Measurements from ENCODE around the gene ZNF841. TPM values are rescaled to one million over a fixed set of nuclear protein-coding genes. Genes with fewer than 3 reads are reported as not detected.

The ZNF841 gene
- total and polyA plus RNA-seq, 2 of the 8 experiments (the other 6 are each of a cell fraction or from before 2014, with no cell fraction given): 4.1 to 17.9 TPM

DNA sequence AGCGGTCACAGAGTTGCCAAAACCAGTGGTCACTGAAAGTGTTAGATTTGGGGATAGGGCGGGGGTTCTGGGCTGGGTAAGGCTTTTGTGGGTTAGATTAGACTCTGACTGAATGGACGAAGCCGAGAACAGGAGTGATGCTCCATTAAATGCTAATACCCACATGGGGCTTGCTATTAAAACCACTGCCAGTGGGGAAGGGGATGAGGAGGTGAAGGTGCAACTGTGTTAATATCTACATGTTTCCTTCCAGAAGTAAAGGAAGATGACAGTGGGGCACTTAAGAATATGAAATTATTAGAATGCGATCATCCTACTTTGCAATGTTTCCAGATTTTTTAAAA, 66.8 kb downstream of the ZNF841 start:
- H2BK20ac ChIP-seq (ENCODE audit: low read length): no peak overlapping the region
- FAIRE-seq (no peak), DNase-seq (ENCODE audit: low read depth in 1 of 2, low spot score in 2 of 2) (no peak)
- H2AK5ac ChIP-seq (ENCODE audit: low read depth, low read length): no peak overlapping the region
- no peaks in the 10 kb centered on the region for H3K79me1 ChIP-seq (ENCODE audit: low read depth, low read length)
- peak overlapping the region; percentile 43 to 98 (median 84) for H3K9ac ChIP-seq (replicated peaks in 1 of 4; ENCODE audit: extremely low read depth in 1 of 4, low read depth in 3 of 4, low read length in 3 of 4)
- H3K23ac ChIP-seq (ENCODE audit: insufficient read length): no peak overlapping the region
- H3K36me3 ChIP-seq (ENCODE audit: control insufficient read depth in 2 of 4, insufficient read depth in 4 of 4, low read length in 3 of 4): peaks cover 3 to 55% (median 24%) of the 10 kb centered on the region in 4 experiments; a peak in 7 of 8 replicates
- no peak overlapping the region for H2BK15ac ChIP-seq (ENCODE audit: low read length)
- peaks cover 0 to 4% (median 1%) of the 10 kb centered on the region in 4 experiments; a peak in 4 of 7 replicates for H3K4me1 ChIP-seq (replicated peaks in 1 of 4; ENCODE audit: control insufficient read depth in 3 of 4, insufficient read depth in 4 of 4, low read length in 3 of 4)
- H4K20me1 ChIP-seq (replicated peaks in 1 of 2; ENCODE audit: control insufficient read depth in 1 of 2, insufficient read depth in 2 of 2, low read length in 2 of 2): no peaks in the 10 kb centered on the region
- no peaks in the 10 kb centered on the region for H3K27me3 ChIP-seq (replicated peaks in 1 of 4; ENCODE audit: control insufficient read depth in 3 of 4, extremely low read depth in 1 of 4, insufficient read depth in 3 of 4, low read length in 3 of 4)
- peaks cover 20 to 21% of the 10 kb centered on the region in 2 experiments for H3K9me3 ChIP-seq (ENCODE audit: insufficient read depth in 2 of 2, low read depth in 1 of 2, low read length in 1 of 2)
- peaks cover 3% of the 10 kb centered on the region; the same call in 1 of the 2 replicates for H3K23me2 ChIP-seq (ENCODE audit: low read depth, low read length)
- ChIA-PET POLR2A (ENCODE audit: partially characterized antibody) (interaction anchor here (0.6 to 2.0 kb wide), 12 partner anchors 11 to 317 kb away, joined by 3 to 9 read pairs (median 5); partner anchors contain the start of genes ZNF432, ZNF615 and ZNF616), CTCF (ENCODE audit: partially characterized antibody) (no interaction called here)
- H3K4ac ChIP-seq (replicated peaks; ENCODE audit: insufficient read length, low read depth, low read length): no peak overlapping the region
- H3K4me2 ChIP-seq (ENCODE audit: insufficient read depth in 1 of 2, low read depth in 2 of 2, low read length in 2 of 2): peak overlapping the region; percentile 47 to 79
- H4K5ac ChIP-seq (ENCODE audit: insufficient read length, low read depth, low read length): no peak overlapping the region
- peak overlapping the region; percentile 36; the same call in 1 of the 2 replicates for H3K18ac ChIP-seq (ENCODE audit: extremely low read depth, low read length)
- no peak overlapping the region for H2BK120ac ChIP-seq (replicated peaks; ENCODE audit: low read depth, low read length)
- H2AFZ ChIP-seq (ENCODE audit: low read length): peak overlapping the region; percentile 87; the same call in 1 of the 2 replicates
- WGBS, 2 experiments (ENCODE audit: extremely low coverage in 1 of 2, insufficient coverage in 1 of 2, insufficient read length in 1 of 2, insufficient replicate concordance in 2 of 2, low coverage in 1 of 2, low lambda C conversion rate in 2 of 2, missing lambda C conversion rate in 1 of 2): 24% methylated on average over 5 of the region's 5 CpGs; no CpG with 5 or more reads in 1 of the 2 experiments
- peak overlapping the region; percentile 99; the same call in 1 of the 2 replicates for H4K8ac ChIP-seq (ENCODE audit: extremely low read depth, insufficient read depth, low read length)
- H2BK12ac ChIP-seq (ENCODE audit: low read depth, low read length): no peak overlapping the region; the same call in 1 of the 2 replicates
- peak overlapping the region; percentile 51 for H3K56ac ChIP-seq (replicated peaks; ENCODE audit: insufficient read length, low read depth, low read length)
- peak overlapping the region; percentile 94 for H3K27ac ChIP-seq (ENCODE audit: low read depth, low read length)
- H3K4me3 ChIP-seq (ENCODE audit: extremely low read depth in 1 of 4, insufficient read depth in 2 of 4, low read depth in 3 of 4, low read length in 4 of 4): peak overlapping the region; percentile 88 to 100 (median 96)
- no peak overlapping the region for H3K14ac ChIP-seq (ENCODE audit: insufficient read length)
- peak overlapping the region; percentile 95 for H2BK5ac ChIP-seq (ENCODE audit: low read depth, low read length)
- no peak overlapping the region for H4K91ac ChIP-seq (replicated peaks; ENCODE audit: insufficient read length, low read length)
- H3K79me2 ChIP-seq (ENCODE audit: control insufficient read depth in 1 of 2, insufficient read depth in 2 of 2, low read length in 2 of 2): peaks cover 0 to 25% of the 10 kb centered on the region in 2 experiments; a peak in 3 of 4 replicates
- TF ChIP-seq TEAD4 (IDR thresholded peaks at IDR 0.05; ENCODE audit: low read depth, low read length): no peak
- TF ChIP-seq SUZ12 (IDR thresholded peaks at IDR 0.05; ENCODE audit: low read length): no peak
- no peak for TF ChIP-seq EP300 (IDR thresholded peaks at IDR 0.05; ENCODE audit: borderline replicate concordance in 1 of 2, low read depth in 2 of 2, low read length in 2 of 2)
- TF ChIP-seq, protein P1, sequence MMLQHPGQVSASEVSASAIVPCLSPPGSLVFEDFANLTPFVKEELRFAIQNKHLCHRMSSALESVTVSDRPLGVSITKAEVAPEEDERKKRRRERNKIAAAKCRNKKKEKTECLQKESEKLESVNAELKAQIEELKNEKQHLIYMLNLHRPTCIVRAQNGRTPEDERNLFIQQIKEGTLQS (IDR thresholded peaks at IDR 0.05; ENCODE audit: insufficient read depth, low read depth, low read length): no peak
- TF ChIP-seq SRF (IDR thresholded peaks at IDR 0.05; ENCODE audit: low read depth, low read length): no peak
- no peak for TF ChIP-seq JUND (IDR thresholded peaks at IDR 0.05; ENCODE audit: low read length)
- TF ChIP-seq EGR1 (IDR thresholded peaks at IDR 0.05; ENCODE audit: borderline replicate concordance, low read depth, low read length): no peak
- no peak for TF ChIP-seq ASH2L (IDR thresholded peaks at IDR 0.05; ENCODE audit: low read length)
- no peak for TF ChIP-seq CBX5 (IDR thresholded peaks at IDR 0.05; ENCODE audit: low read depth, low read length)
- TF ChIP-seq, protein P2, sequence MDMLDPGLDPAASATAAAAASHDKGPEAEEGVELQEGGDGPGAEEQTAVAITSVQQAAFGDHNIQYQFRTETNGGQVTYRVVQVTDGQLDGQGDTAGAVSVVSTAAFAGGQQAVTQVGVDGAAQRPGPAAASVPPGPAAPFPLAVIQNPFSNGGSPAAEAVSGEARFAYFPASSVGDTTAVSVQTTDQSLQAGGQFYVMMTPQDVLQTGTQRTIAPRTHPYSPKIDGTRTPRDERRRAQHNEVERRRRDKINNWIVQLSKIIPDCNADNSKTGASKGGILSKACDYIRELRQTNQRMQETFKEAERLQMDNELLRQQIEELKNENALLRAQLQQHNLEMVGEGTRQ (IDR thresholded peaks at IDR 0.05; ENCODE audit: low read length): no peak
- TF ChIP-seq TAF1 (IDR thresholded peaks at IDR 0.05; ENCODE audit: low read depth, low read length): no peak
- no peak for TF ChIP-seq HDAC2 (IDR thresholded peaks at IDR 0.05; ENCODE audit: borderline replicate concordance in 1 of 2, low read depth in 2 of 2, low read length in 2 of 2)

All from H1 (cell line).